ENCODE results near the gene CHD5. TPM values are rescaled to one million over a fixed set of nuclear protein-coding genes. Genes with fewer than 3 reads are reported as not detected.

CHD5 gene
- total RNA-seq, 6 experiments from 2014 or later: not detected

DNA sequence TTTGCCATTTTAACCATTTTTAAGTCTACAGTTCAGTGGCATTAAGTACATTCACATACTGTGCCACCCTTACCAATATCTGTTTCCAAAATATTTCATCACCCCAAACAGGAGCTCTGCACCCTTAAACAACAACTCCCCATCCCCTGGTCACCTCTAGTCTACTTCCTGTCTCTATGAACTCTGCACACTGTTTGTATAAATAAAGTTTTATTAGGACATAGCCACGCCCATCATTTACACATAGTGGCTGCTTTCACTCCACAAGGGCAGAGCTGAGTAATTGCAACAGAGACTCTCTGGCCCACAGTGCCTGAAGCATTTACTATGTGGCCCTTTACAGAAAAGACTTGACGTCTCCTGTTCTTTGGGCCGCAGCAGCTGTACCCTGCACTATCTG is 104.4 kb downstream of the CHD5 start:
- intact Hi-C loops (cut with DNase I): no loop called here
- 83% methylated on average over 1 of the region's 3 CpGs for WGBS (ENCODE audit: insufficient coverage, low coverage, low lambda C conversion rate, missing lambda C conversion rate)

DNA sequence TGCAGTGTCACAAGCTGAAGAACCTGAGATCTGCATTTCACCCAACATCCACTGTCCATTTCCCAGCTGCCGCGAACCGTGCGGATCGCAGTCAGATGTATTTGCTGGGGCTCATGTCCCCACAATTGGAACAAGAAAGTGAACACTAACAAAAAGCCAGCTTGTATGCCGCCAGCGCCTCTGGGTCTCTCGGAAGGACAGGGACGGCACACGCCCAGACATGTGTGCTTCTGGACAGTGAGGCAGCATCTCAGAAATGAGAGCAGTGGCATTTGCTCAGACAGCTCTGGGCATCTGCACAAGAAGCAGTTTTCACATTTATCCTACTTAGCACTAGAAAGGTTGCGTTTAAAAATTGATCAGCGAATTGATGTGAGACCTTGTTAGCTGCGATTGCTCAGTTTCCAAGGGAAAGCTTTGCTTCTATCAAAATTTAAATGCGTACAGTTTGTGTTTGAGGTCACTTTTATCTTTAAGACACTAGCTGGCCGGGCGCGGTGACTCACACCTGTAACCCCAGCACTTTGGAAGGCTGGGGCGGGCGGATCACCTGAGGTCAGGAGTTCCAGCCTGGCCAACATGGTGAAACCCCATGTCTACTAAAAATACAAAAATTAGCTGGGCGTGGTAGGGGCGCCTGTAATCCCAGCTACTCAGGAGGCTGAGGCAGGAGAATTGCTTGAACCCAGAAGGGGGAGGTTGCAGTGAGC is 105.8 kb downstream of the CHD5 start:
- no peaks in the 10 kb centered on the region for H3K9me3 ChIP-seq
- no peak overlapping the region for H3K27ac ChIP-seq
- intact Hi-C loops (cut with DNase I): no loop called here
- no peaks in the 10 kb centered on the region for H3K4me1 ChIP-seq
- no peaks in the 10 kb centered on the region for H3K27me3 ChIP-seq
- no peak overlapping the region for H3K4me3 ChIP-seq
- WGBS (ENCODE audit: insufficient coverage, low coverage, low lambda C conversion rate, missing lambda C conversion rate): 85% methylated on average over 6 of the region's 21 CpGs
- no peak for ATAC-seq
- DNase-seq: no peak
- TF ChIP-seq, protein P1, sequence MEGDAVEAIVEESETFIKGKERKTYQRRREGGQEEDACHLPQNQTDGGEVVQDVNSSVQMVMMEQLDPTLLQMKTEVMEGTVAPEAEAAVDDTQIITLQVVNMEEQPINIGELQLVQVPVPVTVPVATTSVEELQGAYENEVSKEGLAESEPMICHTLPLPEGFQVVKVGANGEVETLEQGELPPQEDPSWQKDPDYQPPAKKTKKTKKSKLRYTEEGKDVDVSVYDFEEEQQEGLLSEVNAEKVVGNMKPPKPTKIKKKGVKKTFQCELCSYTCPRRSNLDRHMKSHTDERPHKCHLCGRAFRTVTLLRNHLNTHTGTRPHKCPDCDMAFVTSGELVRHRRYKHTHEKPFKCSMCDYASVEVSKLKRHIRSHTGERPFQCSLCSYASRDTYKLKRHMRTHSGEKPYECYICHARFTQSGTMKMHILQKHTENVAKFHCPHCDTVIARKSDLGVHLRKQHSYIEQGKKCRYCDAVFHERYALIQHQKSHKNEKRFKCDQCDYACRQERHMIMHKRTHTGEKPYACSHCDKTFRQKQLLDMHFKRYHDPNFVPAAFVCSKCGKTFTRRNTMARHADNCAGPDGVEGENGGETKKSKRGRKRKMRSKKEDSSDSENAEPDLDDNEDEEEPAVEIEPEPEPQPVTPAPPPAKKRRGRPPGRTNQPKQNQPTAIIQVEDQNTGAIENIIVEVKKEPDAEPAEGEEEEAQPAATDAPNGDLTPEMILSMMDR (IDR thresholded peaks at IDR 0.05): no peak
- TF ChIP-seq POLR2A (IDR thresholded peaks at IDR 0.05): no peak
- no peaks in the 10 kb centered on the region for H3K36me3 ChIP-seq

More for the DNA sequence above, 104.4 kb downstream of the CHD5 start:
- Histone ChIP-seq H3K4me1 (no peaks in the 10 kb centered on the region), H3K9me3 (no peaks in the 10 kb centered on the region), H3K4me3 (no peak overlapping the region), H3K27ac (no peak overlapping the region), H3K27me3 (no peaks in the 10 kb centered on the region), H3K36me3 (no peaks in the 10 kb centered on the region)
- DNase-seq: no peak
- no peak for ATAC-seq
- no peak for TF ChIP-seq POLR2A (IDR thresholded peaks at IDR 0.05)
- TF ChIP-seq, protein P1 (IDR thresholded peaks at IDR 0.05): no peak

DNA sequence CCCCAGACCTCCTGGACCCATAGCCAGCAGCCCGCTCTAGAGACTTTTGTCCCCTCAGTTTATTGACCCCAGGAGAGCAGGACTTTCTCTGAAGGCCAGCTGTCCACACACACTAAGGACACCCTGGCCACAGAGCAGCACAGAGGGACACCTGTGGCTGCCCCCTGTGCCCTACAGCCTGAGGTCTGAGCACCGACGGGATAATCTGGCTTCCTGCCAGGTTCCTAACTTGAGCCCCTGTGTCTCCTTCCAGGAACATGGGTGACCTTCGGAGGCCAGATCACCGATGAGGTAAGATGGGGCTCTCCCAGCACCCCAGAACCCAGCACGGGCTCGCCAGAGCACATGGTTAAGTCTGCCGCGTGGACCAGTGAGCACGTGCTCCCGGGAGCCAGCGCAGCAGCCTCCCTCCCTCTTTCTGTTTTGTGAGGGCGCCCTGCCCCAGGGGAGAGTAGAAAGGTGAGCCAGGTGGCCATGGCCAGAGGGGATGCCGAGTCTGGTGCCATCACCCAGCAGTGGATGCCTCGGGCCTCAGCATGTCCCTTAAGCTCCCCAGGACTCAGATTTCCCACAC is 106.6 kb downstream of the CHD5 start:
- H3K9me3 ChIP-seq: no peaks in the 10 kb centered on the region
- 75% methylated on average over 6 of the region's 15 CpGs for WGBS (ENCODE audit: insufficient coverage, low coverage, low lambda C conversion rate, missing lambda C conversion rate)
- H3K27ac ChIP-seq: no peak overlapping the region
- intact Hi-C loops (cut with DNase I): no loop called here
- no peaks in the 10 kb centered on the region for H3K4me1 ChIP-seq
- H3K36me3 ChIP-seq: no peaks in the 10 kb centered on the region
- ATAC-seq: no peak
- TF ChIP-seq POLR2A (IDR thresholded peaks at IDR 0.05): no peak
- DNase-seq: no peak
- no peak overlapping the region for H3K4me3 ChIP-seq
- H3K27me3 ChIP-seq: no peaks in the 10 kb centered on the region

DNA sequence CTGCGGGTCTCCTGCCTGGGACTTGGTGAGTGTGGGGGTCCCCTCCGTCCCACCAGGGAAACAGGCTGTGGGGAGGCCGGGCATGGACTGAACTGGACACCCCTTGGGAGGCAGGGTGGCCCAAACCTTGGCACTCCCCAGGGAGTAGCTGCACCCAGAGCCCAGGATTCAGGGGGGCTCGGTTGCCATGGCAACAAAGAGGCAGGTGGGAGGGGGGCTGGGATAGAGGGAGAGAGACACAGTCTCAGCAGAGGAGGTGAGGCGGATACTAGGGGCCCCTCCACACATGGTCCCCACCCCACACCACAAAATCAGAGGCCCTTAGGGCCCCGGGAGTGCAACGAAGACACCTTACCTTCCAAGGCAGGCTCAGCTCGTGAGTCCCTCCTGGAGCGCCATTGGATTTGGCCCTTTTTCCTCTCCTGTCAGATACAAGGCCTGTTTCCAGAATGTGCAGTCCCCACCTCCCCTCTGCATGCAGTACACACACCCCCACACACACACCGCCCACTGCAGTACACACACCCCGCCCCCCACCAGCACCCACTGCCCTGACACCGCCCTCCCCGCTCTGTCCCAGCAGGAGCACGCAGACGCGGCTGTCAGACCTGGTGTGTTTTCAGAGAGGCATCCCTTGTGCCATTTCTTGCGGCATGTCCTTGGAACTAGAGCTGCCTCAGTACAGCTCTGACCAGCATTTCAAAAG is 107.2 kb downstream of the CHD5 start:
- no peaks in the 10 kb centered on the region for H3K36me3 ChIP-seq
- no peak overlapping the region for H3K27ac ChIP-seq
- no peaks in the 10 kb centered on the region for H3K27me3 ChIP-seq
- no peak overlapping the region for H3K4me3 ChIP-seq
- no peaks in the 10 kb centered on the region for H3K4me1 ChIP-seq
- no peak for ATAC-seq
- TF ChIP-seq, protein P1 (IDR thresholded peaks at IDR 0.05): no peak
- no peak for TF ChIP-seq POLR2A (IDR thresholded peaks at IDR 0.05)
- intact Hi-C loops (cut with DNase I): no loop called here
- H3K9me3 ChIP-seq: no peaks in the 10 kb centered on the region
- no peak for DNase-seq
- 20% methylated on average over 1 of the region's 17 CpGs for WGBS (ENCODE audit: insufficient coverage, low coverage, low lambda C conversion rate, missing lambda C conversion rate)

DNA sequence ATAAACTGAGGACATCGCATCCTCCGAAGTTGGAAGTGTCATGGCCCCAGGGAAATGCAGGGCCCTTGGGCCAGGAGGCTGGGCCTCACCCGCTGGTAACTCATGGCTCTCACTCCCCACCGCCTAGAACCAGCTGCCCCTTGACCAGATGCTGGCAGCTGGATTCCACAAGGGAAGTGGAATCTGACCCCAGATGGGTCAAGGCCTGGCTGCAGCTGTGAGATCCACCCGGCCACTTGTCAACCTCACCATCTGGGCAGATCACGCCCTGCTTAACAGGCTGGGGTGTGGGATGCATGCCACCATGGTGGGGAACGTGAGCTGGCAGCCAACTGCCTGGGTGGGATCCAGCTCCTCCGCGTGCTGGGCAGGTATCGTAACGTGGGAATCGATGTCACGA is 108.9 kb downstream of the CHD5 start:
- ATAC-seq: no peak
- no CpG with 5 or more reads among the region's 13 CpGs for WGBS (ENCODE audit: insufficient coverage, low coverage, low lambda C conversion rate, missing lambda C conversion rate)

More for the DNA sequence above, 108.9 kb downstream of the CHD5 start:
- DNase-seq: peak in 1 of 3 donors; percentile 34
- Histone ChIP-seq H3K4me1 (no peaks in the 10 kb centered on the region), H3K27ac (no peak overlapping the region), H3K27me3 (no peaks in the 10 kb centered on the region), H3K9me3 (no peaks in the 10 kb centered on the region), H3K36me3 (no peaks in the 10 kb centered on the region), H3K4me3 (no peak overlapping the region)
- TF ChIP-seq, protein P1 (IDR thresholded peaks at IDR 0.05): no peak
- TF ChIP-seq POLR2A (IDR thresholded peaks at IDR 0.05): no peak
- intact Hi-C loops (cut with DNase I): no loop called here
